ENCODE data around the gene GPS1.

GRCh38 chr17:82055023-82055964 lies 3.6 kb downstream of the GPS1 start:
- TF ChIP-seq CTCF (IDR thresholded peaks at IDR 0.05; ENCODE audit: insufficient read depth, low read depth, low read length) (no peak), EZH2 (IDR thresholded peaks at IDR 0.05; ENCODE audit: insufficient read depth, low read length) (no peak)
